Retina (tissue), 1 donor: ENCODE results near the gene WDFY4.

ENCODE experiments used
- DNase-seq: peaks from one replicate; pipeline ENCODE4 v3.0.0-alpha.2; 2016

WDFY4 gene

DNA sequence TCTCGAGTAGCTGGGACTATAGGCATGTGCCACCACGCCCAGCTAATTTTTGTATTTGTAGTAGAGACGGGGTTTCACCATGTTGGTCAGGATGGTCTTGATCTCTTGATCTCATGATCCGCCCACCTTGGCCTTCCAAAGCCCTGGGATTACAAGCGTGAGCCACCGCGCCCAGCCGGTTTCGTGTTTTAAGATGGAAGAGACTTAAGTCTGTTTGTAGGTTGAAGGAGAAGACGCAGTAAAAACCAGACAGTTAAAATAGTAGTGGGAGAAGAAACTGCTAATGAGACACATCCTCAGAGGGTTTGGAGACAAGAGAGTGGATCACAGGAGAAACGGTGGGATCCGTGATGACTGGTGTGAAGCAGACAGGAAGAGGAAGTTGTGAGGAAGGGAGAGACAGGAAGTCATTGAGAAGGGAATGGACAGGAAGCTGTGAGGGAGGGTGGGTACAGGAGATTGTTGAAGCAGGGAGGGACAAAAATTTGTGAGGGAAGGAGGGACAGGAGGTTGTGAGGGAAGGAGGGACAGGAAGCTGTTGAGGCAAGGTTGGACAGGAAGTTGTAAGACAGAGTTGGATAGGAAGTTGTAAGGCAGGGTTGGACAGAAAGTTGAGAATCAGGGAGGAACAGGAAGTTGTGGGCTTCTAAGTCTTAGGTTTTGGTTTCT lies 115.5 kb downstream of the WDFY4 start:
- no peak for DNase-seq

DNA sequence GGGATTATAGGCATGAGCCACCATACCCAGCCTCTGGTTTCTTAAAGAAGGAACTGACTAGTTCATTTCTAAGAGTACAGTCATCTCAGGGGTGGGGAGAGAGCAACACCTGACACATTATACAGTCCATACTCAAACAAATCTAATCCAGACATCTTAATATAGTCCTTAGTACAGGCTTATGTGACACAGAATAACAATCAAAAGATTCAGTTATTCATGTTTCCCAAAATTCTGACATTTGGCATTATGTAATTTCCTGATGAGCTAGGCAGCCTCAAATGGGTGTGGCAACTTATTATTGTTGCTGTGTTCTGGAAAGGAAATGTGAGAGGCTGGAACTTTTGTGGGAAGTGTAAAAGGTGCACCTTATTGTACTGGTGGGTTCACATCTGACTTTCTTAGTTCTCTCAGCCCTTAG lies 116.3 kb downstream of the WDFY4 start:
- no peak for DNase-seq

DNA sequence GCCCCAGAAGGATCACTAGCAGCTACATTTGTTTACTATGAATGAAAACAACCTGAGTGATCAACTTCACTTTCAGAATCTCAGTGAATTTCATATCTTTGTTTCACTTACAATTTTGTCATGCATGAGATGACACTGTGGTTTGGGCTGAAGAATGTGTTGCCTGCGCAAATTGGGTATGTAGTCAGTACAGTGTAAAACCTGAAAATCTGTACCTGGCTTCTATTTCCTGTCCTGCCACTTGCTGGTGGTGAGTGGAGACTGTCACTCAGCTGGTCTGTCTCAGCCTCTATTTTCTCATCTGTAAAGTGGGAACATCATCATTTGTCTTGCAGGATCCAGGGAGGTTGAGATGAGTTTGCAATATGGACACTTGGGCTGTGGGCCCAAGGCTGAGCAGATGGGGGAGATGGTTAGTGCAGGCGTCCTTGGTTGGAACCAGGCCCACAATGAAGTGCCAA lies 118.0 kb downstream of the WDFY4 start:
- DNase-seq = no peak

DNA sequence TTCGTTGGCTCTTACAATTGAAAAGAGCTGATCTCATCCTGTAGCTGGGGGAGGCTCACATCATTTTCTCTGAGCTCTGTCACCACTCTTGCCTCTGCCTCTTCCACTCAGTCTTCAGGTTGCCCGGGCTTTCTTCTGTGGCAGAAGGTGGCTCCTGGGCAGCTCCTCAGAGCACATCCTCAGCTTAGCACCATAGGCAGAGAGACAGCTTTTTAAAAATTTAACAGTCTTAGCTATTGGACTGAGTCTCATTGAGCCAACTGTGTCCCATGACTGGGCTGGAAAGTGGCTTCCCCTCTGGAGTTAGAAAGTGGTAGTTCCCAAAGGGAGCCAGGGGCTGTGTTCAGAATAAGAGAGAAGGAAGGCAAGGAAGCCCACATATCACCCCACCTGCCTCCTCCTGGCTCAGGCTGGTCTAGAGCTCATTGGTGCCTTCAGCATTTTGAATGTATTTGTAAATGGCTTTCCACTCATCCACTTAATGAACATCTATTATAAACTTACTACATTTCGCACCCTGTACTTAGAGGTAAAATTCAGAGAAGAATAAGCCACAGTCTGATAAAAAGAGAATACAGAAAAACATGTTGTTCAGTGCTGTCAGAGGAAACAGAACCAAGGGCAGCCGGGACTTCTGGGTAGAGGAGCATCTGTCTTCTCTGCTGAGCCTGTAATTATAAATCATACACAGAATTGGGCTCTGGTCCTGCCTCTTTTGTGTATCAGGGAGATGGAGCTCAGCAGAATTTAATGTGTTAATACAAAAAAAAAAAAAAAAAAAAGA lies 119.3 kb downstream of the WDFY4 start:
- DNase-seq = peak; percentile 13

DNA sequence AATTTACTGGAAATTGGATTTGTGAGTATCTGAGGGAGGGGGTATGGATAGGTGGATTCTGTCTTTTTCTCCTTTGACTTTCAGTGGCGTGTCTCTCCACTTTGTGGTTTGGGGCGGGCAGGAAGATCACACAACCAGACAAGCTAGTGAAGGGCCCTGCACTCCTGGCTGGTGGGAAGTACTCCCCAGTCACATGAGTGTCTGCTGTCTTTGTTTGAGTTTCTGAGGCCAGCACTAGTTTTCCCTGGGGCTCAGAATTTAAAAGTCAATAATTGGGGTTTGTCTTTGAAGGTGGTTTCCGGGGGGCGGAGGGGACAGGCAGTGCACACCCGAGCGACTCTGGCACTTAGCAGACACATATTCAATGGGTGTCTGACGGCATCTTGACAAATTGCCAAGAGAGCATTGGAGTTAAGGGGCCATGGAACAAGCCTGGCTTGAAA lies 120.1 kb downstream of the WDFY4 start:
- peak; percentile 37 for DNase-seq

DNA sequence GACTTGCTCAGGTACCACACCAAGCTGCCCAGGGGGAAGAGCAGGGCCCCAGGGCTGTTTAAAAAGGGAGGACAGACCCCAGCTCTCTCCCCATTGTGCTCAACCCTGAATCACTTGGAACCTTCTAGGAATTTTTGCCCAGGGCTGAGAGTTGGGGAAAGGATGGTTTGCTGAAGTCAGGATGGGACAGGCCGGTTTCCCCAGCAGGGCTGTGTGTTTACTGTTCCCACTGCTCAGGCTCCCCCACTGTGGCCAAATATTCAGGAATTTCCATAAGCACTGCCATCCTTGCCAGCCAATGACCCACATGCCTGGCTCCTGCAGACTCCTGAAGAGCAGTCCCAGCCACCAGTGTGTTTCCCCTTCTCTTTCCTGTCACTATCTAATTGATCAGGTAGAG lies 120.7 kb downstream of the WDFY4 start:
- DNase-seq = no peak

DNA sequence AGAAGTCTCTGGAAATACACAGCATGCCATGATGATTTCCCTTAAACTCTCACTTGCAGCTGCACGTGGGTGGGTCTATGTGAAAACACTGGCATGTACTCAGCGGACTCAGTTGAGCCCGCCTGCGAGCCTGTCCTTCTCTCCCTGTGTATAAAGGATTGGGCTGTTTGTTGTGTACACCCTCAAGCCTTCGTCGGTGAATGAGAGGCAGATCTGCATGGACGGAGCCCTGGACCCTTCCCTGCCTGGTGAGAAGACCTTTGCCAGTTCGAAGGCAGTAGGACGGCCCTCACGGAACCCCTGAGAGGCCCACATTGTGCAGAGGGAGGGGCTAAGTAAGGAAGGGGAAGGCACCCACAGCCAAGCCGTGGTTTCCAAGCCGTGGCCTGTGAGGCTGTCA lies 121.2 kb downstream of the WDFY4 start:
- peak; percentile 27 for DNase-seq

DNA sequence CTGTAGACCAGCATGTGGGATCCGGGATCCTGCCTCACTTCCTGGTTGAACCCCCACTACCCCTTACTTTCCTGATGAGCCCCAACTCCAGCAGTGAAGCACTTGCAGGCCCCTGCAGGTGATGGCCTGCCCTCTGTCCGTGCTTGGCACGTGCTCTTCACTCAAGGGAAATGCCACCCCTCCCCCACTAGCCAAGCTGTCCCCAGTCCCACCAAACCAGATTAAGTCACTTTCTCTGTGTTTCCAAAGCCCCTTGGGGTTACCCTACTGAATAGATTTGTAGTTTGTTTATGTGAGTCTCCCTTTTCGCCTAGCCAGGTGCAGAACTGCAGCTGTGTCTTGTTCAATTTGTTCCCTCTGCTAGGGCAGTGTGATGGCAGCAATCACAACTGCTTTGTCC lies 121.7 kb downstream of the WDFY4 start:
- peak; percentile 10 for DNase-seq

DNA sequence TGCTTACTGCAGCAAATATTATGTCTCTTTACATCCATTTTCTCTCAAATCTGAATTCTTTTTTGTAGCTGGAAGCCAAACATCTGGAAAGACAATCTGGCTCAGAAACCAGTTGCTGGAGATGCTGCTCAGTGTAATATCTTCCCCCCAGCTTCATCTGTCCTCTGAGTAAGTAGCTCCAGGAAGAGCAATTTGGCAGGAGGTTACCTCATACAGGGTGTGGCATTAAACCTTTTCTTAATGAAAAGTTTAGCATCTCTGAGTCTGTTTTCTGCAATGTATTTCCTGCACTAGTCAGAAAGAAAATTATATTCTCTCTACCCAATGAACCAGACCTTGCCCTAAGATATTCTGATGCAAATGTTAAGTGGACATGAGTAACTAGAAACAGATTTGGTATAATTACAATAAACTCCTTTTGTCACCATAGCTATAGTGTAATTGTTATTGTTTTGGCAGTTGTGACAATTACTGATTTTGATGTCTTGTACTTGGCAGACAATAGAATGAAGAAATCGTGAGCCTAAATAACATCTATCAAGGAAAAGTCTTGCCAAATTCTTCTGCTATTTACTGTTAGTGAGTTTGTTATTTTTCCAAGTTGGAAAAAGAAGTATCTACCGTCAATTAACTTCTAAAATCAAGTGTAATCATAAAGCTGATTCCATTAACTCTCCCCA lies 123.3 kb downstream of the WDFY4 start:
- DNase-seq = no peak

DNA sequence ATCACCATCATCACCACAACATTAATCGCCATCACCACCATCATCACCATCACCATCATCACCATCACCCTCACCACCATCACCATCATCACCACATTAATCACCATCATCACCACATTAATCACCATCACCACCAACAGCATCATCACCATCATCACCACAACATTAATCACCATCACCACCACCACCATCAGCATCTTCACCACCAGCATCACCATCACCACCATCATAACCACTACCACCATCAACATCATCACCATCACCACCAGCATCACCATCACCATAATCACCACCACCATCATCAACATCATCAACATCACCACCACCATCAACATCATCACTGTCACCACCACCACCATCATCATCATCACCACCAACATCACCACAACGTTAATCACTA lies 124.6 kb downstream of the WDFY4 start:
- no peak for DNase-seq

DNA sequence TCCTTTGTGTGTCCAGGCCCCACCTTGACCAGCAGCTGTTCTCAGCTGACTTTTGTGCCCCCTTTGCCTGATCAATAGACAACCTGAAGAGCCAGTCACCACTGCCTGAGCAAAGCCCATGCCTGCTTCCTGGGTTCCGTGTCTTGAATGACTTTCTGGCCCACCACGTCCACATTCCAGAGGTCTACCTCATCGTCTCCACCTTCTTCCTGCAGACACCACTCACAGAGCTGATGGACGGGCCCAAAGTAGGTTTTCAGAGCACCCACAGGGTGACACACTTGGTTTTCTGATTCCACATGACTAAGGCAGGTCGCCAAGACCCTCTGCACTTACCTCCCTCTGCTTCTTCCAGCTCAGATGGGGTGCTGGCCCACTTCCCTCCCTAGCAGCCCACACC lies 126.8 kb downstream of the WDFY4 start:
- no peak for DNase-seq

DNA sequence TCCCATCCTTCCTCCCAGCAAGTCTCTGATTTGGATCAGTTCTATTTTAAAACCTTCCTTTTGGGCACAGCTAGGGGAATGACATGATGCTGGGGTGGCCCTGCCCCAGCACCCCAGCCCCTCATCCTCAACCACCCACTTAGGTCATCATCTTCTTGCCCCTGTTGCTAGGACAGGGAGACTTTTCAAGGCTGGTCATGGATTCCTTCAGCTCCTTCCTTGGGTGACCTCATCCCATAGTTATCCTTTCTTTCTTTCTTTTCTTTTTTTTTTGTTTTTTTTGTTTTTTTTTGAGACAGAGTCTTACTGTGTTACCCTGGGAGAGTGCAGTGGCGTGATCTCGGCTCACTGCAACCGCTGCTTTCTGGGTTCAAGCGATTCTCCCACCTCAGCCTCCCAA lies 127.2 kb downstream of the WDFY4 start:
- DNase-seq = no peak

DNA sequence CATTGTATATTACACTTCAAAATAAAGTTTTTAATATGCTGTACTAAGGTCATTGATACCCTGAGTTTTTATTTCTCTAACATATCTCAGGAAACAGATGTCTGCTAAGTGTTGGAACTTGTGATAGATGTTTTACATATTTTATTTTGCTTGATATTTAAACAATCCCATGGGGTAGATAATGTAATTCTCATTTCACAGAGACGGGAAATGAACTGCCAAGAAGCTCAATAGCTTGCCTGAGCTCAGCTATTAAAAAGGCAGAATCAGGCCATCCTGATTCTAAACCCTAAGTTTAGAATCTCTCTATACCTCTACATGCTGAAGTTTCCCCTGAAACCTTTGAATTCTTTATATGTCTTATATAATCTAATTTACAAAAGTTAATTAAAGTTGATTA lies 128.6 kb downstream of the WDFY4 start:
- no peak for DNase-seq

DNA sequence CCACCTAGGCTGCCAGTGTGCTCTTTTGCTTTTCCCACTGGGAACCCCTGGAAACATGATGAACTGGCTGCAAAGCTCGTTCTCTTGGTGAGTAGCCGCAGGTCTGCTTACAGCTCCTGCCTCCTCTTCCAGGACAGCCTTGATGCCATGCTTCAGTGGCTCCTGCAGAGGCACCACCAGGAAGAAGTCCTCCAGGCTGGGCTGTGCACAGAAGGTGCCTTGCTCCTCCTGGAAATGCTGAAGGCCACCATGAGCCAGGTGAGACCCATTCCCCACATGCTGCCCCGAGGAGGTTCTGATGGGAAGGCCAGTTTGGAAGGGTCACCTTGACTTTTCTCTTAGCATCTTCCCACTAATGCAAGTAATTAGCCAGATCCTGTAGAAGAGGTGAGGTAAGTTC lies 129.2 kb downstream of the WDFY4 start:
- no peak for DNase-seq

DNA sequence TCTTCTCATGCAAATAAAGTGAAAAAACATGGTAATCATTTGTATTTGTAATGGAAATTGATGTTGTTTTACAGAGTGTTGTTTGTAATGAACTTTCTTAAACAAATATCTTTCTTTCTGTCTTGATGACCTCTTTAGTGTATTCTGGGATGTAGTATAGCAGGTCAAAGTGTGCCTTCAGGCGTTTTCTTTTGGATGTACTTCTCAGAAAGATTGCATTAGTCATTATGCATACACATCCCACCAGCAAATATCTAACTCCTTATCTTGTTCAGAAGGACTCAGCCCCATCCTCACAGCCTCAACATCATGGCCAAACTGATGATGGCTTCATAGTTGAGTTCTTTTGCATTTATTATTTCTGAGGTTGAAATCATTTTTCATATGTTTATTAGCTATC lies 130.3 kb downstream of the WDFY4 start:
- no peak for DNase-seq

DNA sequence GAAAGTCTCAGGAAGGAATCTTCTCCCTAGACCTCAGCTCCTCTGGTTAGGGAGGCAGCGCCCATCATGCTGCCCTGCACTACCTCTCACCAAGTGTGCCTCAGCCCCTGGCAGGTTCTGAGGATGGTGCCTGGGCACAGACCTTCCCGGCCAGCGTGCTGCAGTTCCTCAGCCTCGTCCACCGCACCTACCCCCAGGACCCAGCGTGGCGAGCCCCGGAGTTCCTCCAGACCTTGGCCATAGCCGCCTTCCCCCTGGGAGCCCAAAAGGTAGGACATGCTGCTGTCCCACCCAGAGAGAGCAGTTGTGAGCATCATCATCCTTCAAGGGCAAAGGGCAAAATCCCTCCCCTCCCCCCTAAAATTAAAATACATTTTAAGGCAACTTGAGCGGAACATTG lies 132.5 kb downstream of the WDFY4 start:
- DNase-seq = no peak

DNA sequence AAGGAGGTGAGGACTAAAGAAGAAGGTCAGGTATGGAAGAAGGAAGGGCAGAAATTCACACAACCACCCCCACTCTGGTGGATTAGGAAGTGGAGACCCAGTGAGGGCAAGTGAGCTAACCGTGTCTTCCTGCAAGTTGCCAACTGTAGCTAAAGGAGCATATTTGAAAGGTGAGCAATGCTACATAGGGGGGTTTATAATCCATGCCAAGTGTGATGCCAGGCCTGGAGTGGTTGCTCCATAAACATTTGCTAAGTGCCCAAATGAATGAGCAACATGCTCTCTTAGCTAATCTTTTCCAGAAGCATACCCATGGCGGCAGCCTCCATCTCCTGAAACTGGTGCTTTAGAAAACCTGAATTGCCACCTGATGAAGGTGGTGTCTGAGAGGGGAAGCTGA lies 133.4 kb downstream of the WDFY4 start:
- DNase-seq = no peak

DNA sequence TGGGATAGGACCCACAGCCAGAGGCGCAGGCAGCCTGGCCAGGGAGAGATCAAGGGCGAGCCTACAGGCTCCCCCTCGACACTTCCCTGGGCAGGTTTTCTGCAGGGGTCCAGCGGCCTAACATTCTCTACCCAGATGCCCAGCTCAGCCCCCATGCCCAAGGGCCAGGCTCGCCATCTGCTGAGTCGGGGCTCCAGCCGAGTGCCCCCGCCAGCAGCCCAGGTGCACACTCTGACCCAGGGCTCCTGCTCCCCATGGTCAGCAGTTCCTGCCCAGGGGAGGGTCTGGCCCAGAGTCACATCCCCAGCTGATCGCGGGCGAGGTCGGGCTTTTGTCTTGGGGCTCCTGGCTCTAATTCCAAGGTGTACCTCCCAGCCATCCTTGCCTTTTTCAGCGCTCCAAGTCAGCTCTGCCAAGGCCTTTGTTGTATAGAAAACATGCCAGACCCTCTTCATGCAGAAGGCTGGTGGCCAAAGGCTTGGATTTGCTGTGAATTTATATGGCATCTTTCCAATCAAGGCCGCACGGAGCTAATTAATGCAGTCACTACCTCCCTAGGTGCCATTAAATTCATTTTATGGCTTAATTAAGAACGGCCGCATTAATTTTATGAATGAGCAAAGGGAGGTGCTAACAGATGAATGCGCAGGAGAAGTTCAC lies 134.3 kb downstream of the WDFY4 start:
- no peak for DNase-seq

DNA sequence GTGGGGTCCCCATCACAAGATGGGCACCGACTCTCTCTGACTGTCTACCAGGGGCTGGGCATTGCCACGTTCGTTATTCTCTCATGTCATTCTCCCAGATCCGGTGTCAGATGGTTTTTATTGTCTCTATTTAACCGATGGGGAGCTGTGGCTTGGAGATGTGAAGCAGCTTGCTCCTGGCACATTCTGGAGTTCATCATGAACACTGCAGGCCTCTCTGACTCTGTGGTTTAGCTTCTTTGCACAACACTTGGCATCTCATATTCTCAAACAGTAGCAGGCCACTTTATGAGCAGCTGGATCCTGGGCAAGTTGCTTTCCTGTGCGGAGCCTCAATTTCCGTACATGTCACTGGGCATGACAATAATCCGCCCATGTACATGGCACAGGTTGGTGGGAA lies 135.1 kb downstream of the WDFY4 start:
- DNase-seq = no peak

DNA sequence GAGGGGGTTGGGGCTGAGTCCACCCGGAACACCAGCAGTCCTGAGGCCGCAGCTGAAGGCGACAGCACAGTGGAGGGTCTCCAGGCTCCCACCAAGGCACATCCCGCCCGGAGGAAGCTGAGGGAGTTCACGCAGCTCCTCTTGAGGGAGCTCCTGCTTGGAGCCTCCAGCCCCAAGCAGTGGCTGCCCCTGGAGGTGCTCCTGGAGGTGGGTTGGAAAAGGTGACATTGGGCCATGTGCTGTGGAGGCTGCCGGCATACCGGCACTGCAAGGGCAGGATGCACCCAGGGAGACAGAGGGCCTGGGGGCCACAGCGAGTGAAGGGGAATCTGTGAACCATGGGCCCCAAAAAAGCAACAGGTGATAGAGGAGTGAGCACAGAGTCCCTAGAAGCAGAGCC lies 135.6 kb downstream of the WDFY4 start:
- no peak for DNase-seq

DNA sequence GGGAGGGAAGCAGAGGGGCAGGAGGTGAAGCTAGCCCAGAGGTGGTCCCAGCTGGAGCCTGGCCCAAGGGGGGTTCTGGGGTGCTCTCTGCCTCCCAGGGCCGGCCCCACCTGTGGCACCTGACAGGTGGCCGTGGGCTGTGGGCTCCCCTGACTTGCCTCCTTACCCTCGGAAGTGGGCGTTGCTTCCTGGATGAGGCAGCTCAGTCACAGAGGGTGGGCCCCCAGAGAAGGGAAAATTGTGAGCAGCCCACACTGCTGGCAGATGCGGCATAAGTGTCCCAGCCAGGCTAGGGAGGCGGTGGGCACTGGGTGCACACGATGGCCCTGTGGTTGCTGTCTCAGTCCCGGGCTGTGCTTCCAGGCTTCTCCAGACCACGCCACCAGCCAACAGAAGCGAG lies 136.0 kb downstream of the WDFY4 start:
- DNase-seq = no peak

DNA sequence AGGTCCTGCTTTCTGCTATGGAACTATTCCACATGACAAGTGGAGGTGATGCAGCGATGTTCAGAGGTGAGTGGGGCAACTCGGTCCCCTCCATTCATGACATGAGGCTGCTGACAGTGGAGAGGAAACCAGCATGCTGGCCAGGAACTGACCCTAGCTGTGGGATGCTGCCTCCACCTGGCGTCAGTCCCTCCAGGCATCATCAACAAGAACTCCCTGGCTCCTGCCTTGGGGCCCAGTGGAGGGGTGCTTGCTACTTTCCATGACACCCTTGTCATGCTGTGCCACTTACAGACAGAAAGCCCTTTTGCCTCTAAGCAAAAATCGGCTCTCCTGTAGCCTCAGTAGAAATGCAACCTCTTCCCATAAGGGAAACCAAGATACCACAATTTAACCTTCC lies 136.4 kb downstream of the WDFY4 start:
- DNase-seq = no peak

DNA sequence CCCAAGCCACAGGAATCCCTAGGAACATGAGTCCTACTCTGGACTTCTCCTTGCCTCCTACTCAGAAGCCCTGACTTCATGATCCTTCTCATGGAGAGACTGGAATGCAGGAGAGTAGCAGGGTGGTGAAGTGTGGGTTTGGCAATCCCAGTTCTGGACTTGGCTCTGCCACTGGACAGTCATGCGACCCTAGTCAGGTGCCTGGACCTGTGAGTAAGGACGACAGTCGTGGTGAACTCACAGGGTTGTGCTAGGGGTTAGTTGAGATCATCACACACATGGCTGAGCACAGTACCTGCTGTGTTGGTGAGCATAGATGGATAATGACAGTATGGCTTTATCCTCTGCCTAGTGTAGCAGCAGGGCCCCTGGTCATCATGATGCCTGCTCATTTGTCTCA lies 137.0 kb downstream of the WDFY4 start:
- no peak for DNase-seq

DNA sequence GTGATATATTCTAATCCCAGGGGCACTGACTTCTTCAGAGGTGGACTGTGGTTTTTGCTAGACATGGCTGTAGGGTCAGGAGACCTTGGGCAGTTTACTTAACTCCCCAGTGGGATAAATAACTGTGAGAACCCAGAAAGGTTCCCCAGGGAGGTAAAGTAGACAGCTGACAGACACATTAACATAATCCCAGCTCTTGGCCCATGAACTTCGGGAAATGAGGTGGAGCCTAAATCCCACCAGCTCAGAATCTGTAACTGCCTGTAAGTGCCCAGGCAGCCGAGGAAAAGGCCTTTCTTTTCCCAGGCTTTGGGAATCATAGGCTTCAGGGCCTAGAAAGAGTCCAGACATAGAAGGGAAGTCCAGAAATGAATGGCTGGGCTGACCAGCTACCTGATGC lies 149.0 kb downstream of the WDFY4 start:
- DNase-seq = no peak
